Fibroblast of lung (primary cell): Measurements from ENCODE around the gene SLC6A11. TPM values are rescaled to one million over a fixed set of nuclear protein-coding genes. Genes with fewer than 3 reads are reported as not detected.

Experiments used
- DNase-seq, 2 donors: peaks; one replicate each; pipeline versions ENCODE4 v3.0.0 to v3.0.0-alpha.2; 2010; ENCODE audit warnings: low read depth in 2 of 2
- H2AFZ ChIP-seq: 2 replicates; pipeline ENCODE4 v1.5.1; 2012; ENCODE audit warnings: low read length, control low read depth, inconsistent platforms
- H3K27ac ChIP-seq: 2 replicates; pipeline ENCODE4 v1.5.1; 2011; ENCODE audit warnings: low read length, control low read depth; ENCODE audit not compliant: insufficient read depth
- H3K27me3 ChIP-seq: 2 replicates; pipeline ENCODE4 v1.5.1; 2011; ENCODE audit warnings: mild to moderate bottlenecking, low read length; ENCODE audit not compliant: control insufficient read depth, insufficient read depth
- H3K36me3 ChIP-seq: 2 replicates; pipeline ENCODE4 v1.5.1; 2011; ENCODE audit warnings: low read length; ENCODE audit not compliant: control insufficient read depth, insufficient read depth
- H3K4me1 ChIP-seq: 2 replicates; pipeline ENCODE4 v1.5.1; 2011; ENCODE audit warnings: low read length; ENCODE audit not compliant: control insufficient read depth, insufficient read depth; ENCODE audit errors: extremely low read depth
- H3K4me2 ChIP-seq: 2 replicates; pipeline ENCODE4 v1.5.1; 2011; ENCODE audit warnings: low read length, control low read depth; ENCODE audit not compliant: insufficient read depth; ENCODE audit errors: extremely low read depth
- H3K4me3 ChIP-seq, 4 experiments: fragments of 200-600 bp in 1 of 4; sonication (generic) in 1 of 4; replicated peaks in 1 of 4; 2 replicates each; pipeline ENCODE4 v1.5.1; 2011 to 2016; ENCODE audit warnings: low read length in 4 of 4, low read depth in 3 of 4, mild to moderate bottlenecking in 3 of 4, control low read depth in 2 of 4, inconsistent platforms in 1 of 4, mixed read lengths in 1 of 4; ENCODE audit not compliant: insufficient read depth in 1 of 4; ENCODE audit errors: control extremely low read depth in 1 of 4
- H3K79me2 ChIP-seq: 2 replicates; pipeline ENCODE4 v1.5.1; 2012; ENCODE audit warnings: mild to moderate bottlenecking, low read length, inconsistent platforms; ENCODE audit not compliant: control insufficient read depth, insufficient read depth
- H3K9ac ChIP-seq: 2 replicates; pipeline ENCODE4 v1.5.1; 2011; ENCODE audit warnings: mild to moderate bottlenecking, low read length, control low read depth; ENCODE audit not compliant: insufficient read depth
- H3K9me3 ChIP-seq: 2 replicates; pipeline ENCODE4 v1.5.1; 2012; ENCODE audit warnings: low read depth, low read length; ENCODE audit not compliant: control insufficient read depth, insufficient read depth
- H4K20me1 ChIP-seq: 2 replicates; pipeline ENCODE4 v1.5.1; 2011; ENCODE audit warnings: low read length; ENCODE audit not compliant: control insufficient read depth, insufficient read depth; ENCODE audit errors: extremely low read depth
- CTCF ChIP-seq, 2 donors: IDR thresholded peaks in 1 of 2; conservative IDR thresholded peaks in 1 of 2; 1 replicate in 1 of 2; 2 replicates in 1 of 2; pipeline ENCODE4 v1.5.1; 2011 to 2012; ENCODE audit warnings: low read length in 2 of 2, control low read depth in 1 of 2, inconsistent platforms in 1 of 2, low read depth in 1 of 2, mild to moderate bottlenecking in 1 of 2
- EZH2 ChIP-seq: IDR thresholded peaks from 2 replicates; pipeline ENCODE4 v1.5.1; 2012; ENCODE audit warnings: low read length, control low read depth, mild to moderate bottlenecking; ENCODE audit errors: missing control alignments
- polyA plus RNA-seq, 2 donors: library from polyadenylated mRNA; depleted of rRNA in 1 of 2; stranded (reverse) in 1 of 2; unstranded in 1 of 2; fragments of >200 nt; gene quantifications; 2 replicates each; pipeline ENCODE4 v1.2.1, GENCODE V29; 2011 to 2012; ENCODE audit warnings: missing spikeins in 1 of 2
- total RNA-seq: library from RNA; depleted of rRNA; stranded (reverse); fragments of >200 nt; gene quantifications from 2 replicates; pipeline ENCODE4 v1.2.1, GENCODE V29; 2014

Gene SLC6A11
- total and polyA plus RNA-seq, 2 donors (not counting 1 experiment from before 2014, with no cell fraction given), result 0.05 TPM; not detected in 1

GRCh38 chr3:10867384-10867783, 51.4 kb downstream of the SLC6A11 start:
- Histone ChIP-seq H3K9ac (no peak overlapping the region), H3K4me1 (no peaks in the 10 kb centered on the region), H3K4me2 (no peak overlapping the region), H3K27me3 (no peaks in the 10 kb centered on the region), H4K20me1 (no peaks in the 10 kb centered on the region), H3K79me2 (no peaks in the 10 kb centered on the region), H2AFZ (no peak overlapping the region), H3K36me3 (no peaks in the 10 kb centered on the region), H3K4me3 (no peak overlapping the region), H3K27ac (no peak overlapping the region), H3K9me3 (no peaks in the 10 kb centered on the region)
- no peak for TF ChIP-seq CTCF (conservative IDR thresholded peaks at IDR 0.05 in 1 of 2, IDR thresholded peaks at IDR 0.05 in 1 of 2; ENCODE audit: low read depth in 1 of 2, low read length in 2 of 2)
- TF ChIP-seq EZH2, result no peak
- peak; percentile 1 to 9 for DNase-seq

GRCh38 chr3:10869460-10869859, 53.4 kb downstream of the SLC6A11 start:
- no peak for DNase-seq
- TF ChIP-seq CTCF (conservative IDR thresholded peaks at IDR 0.05 in 1 of 2, IDR thresholded peaks at IDR 0.05 in 1 of 2; ENCODE audit: low read depth in 1 of 2, low read length in 2 of 2), result no peak
- TF ChIP-seq EZH2, result no peak
- no peaks in the 10 kb centered on the region for H3K27me3 ChIP-seq
- no peak overlapping the region for H3K4me3 ChIP-seq
- H3K9me3 ChIP-seq, result no peaks in the 10 kb centered on the region
- no peak overlapping the region for H3K4me2 ChIP-seq
- H3K79me2 ChIP-seq, result no peaks in the 10 kb centered on the region
- no peak overlapping the region for H3K27ac ChIP-seq
- no peak overlapping the region for H2AFZ ChIP-seq
- no peaks in the 10 kb centered on the region for H4K20me1 ChIP-seq
- H3K9ac ChIP-seq, result no peak overlapping the region
- H3K4me1 ChIP-seq, result no peaks in the 10 kb centered on the region
- no peaks in the 10 kb centered on the region for H3K36me3 ChIP-seq

- no peak overlapping the region for H3K4me3 ChIP-seq
- no peak overlapping the region for H3K4me2 ChIP-seq
- TF ChIP-seq EZH2 (no peak), CTCF (conservative IDR thresholded peaks at IDR 0.05 in 1 of 2, IDR thresholded peaks at IDR 0.05 in 1 of 2; ENCODE audit: low read depth in 1 of 2, low read length in 2 of 2) (no peak)
Observed at GRCh38 chr3:10870296-10870695, 54.3 kb downstream of the SLC6A11 start.

More at GRCh38 chr3:10870296-10870695, 54.3 kb downstream of the SLC6A11 start:
- Histone ChIP-seq H3K9ac (no peak overlapping the region), H3K79me2 (no peaks in the 10 kb centered on the region), H3K9me3 (no peaks in the 10 kb centered on the region), H3K4me1 (no peaks in the 10 kb centered on the region), H4K20me1 (no peaks in the 10 kb centered on the region), H3K27me3 (no peaks in the 10 kb centered on the region), H3K36me3 (no peaks in the 10 kb centered on the region), H3K27ac (no peak overlapping the region), H2AFZ (no peak overlapping the region)
- DNase-seq, result no peak
